Body of pancreas (tissue), 4 donors: Measurements from ENCODE around the gene KLRC1.
"Not testable (repeated sequence)": the region's sequence is repeated elsewhere in the genome, so short reads cannot be mapped to it uniquely, and the experiment has no call there.

Experiments
- CTCF ChIP-seq, 7 experiments: fragments of 450-650 bp in 4 of 7; fragments of 200-600 bp in 3 of 7; sonication (generic) in 3 of 7; IDR thresholded peaks; one replicate each; pipeline ENCODE4 v1.5.1; 2016 to 2019; ENCODE audit warnings: antibody characterized with exemption in 7 of 7
- POLR2A ChIP-seq, 3 donors: fragments of 450-650 bp; IDR thresholded peaks; one replicate each; pipeline ENCODE4 v1.6.1; 2016; ENCODE audit warnings: antibody characterized with exemption in 3 of 3, mild to moderate bottlenecking in 2 of 3

- TF ChIP-seq CTCF, POLR2A (IDR thresholded peaks at IDR 0.05): not testable (repeated sequence)
These were observed 28.7 kb upstream of the KLRC1 start for GRCh38 chr12:10481901-10482300.
